Measurements from ENCODE around the gene SMIM36.

DNA sequence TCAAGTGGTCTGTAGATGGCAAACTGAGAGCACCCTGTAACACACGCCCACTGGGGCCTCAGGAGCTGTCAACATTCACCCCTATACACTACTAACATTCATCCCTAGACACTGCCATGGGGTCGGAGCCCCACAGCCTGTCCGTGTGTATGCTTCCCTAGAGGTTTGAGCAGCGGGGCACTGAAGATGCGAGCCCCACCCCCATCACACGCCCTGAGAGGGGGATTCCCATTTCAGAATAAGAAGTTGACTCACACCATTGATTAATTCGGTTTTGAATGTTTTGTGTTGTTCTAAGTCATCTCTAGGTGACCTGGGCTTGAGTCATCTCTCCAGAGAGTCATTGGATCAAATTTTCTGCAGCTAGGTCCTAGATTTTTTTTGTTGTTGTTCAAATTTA is 52.3 kb downstream of the SMIM36 start:
- TF ChIP-seq POLR2A (IDR thresholded peaks at IDR 0.05; ENCODE audit: low read length), result no peak
- TF ChIP-seq GATA1 (IDR thresholded peaks at IDR 0.05; ENCODE audit: low read depth, low read length), result no peak

Measured in erythroblast (primary cell).